ENCODE measurements around the gene NLRX1.

The NLRX1 gene

GRCh38 chr11:119157063-119157462, 11.5 kb upstream of the NLRX1 start:
- no peak overlapping the region for H3K9ac ChIP-seq (ENCODE audit: low read depth, low read length, poor library complexity, severe bottlenecking)

GRCh38 chr11:119158467-119158866, 10.1 kb upstream of the NLRX1 start:
- TF ChIP-seq EZH2phosphoT487 (IDR thresholded peaks at IDR 0.05; ENCODE audit: borderline replicate concordance) (no peak), CTCF (conservative IDR thresholded peaks at IDR 0.05; ENCODE audit: low read length) (no peak)
- no peaks in the 10 kb centered on the region for H3F3A ChIP-seq (ENCODE audit: low read depth)
- no peak overlapping the region for H2AFZ ChIP-seq (ENCODE audit: low read length)
- H3K9me2 ChIP-seq (replicated peaks; ENCODE audit: low read depth, low read length) = no peaks in the 10 kb centered on the region
- H3K4me3 ChIP-seq (ENCODE audit: low read length, poor library complexity, severe bottlenecking) = no peak overlapping the region
- no peaks in the 10 kb centered on the region for H3K36me3 ChIP-seq (ENCODE audit: insufficient read depth, low read length)
- H3K4me1 ChIP-seq (ENCODE audit: insufficient read depth, low read length, poor library complexity, severe bottlenecking) = peaks cover 5% of the 10 kb centered on the region
- H4K20me1 ChIP-seq (ENCODE audit: insufficient read depth, low read length, poor library complexity, severe bottlenecking) = no peaks in the 10 kb centered on the region
- no peaks in the 10 kb centered on the region for H3K79me2 ChIP-seq (ENCODE audit: insufficient read depth, low read length)
- no peak overlapping the region for H3K4me2 ChIP-seq (ENCODE audit: low read depth, low read length, poor library complexity, severe bottlenecking)
- H3K9me3 ChIP-seq (ENCODE audit: insufficient read depth, low read depth, low read length) = no peaks in the 10 kb centered on the region
- no peaks in the 10 kb centered on the region for H3K27me3 ChIP-seq (ENCODE audit: insufficient read depth, low read length, poor library complexity, severe bottlenecking)
- H3K9ac ChIP-seq (ENCODE audit: low read depth, low read length, poor library complexity, severe bottlenecking) = no peak overlapping the region

More at GRCh38 chr11:119157063-119157462, 11.5 kb upstream of the NLRX1 start:
- H3K4me3 ChIP-seq (ENCODE audit: low read length, poor library complexity, severe bottlenecking) = no peak overlapping the region
- no peaks in the 10 kb centered on the region for H3K27me3 ChIP-seq (ENCODE audit: insufficient read depth, low read length, poor library complexity, severe bottlenecking)
- no peaks in the 10 kb centered on the region for H3K9me3 ChIP-seq (ENCODE audit: insufficient read depth, low read depth, low read length)
- H3K36me3 ChIP-seq (ENCODE audit: insufficient read depth, low read length) = no peaks in the 10 kb centered on the region
- H3K4me1 ChIP-seq (ENCODE audit: insufficient read depth, low read length, poor library complexity, severe bottlenecking) = peaks cover 5% of the 10 kb centered on the region
- H2AFZ ChIP-seq (ENCODE audit: low read length) = no peak overlapping the region
- H3F3A ChIP-seq (ENCODE audit: low read depth) = no peaks in the 10 kb centered on the region
- TF ChIP-seq CTCF (conservative IDR thresholded peaks at IDR 0.05; ENCODE audit: low read length) = no peak
- no peak for TF ChIP-seq EZH2phosphoT487 (IDR thresholded peaks at IDR 0.05; ENCODE audit: borderline replicate concordance)
- H4K20me1 ChIP-seq (ENCODE audit: insufficient read depth, low read length, poor library complexity, severe bottlenecking) = no peaks in the 10 kb centered on the region
- H3K9me2 ChIP-seq (replicated peaks; ENCODE audit: low read depth, low read length) = no peaks in the 10 kb centered on the region
- no peaks in the 10 kb centered on the region for H3K79me2 ChIP-seq (ENCODE audit: insufficient read depth, low read length)
- no peak overlapping the region for H3K4me2 ChIP-seq (ENCODE audit: low read depth, low read length, poor library complexity, severe bottlenecking)

- Histone ChIP-seq H3K9me3 (ENCODE audit: insufficient read depth, low read depth, low read length) (no peaks in the 10 kb centered on the region), H3K4me2 (ENCODE audit: low read depth, low read length, poor library complexity, severe bottlenecking) (no peak overlapping the region), H3K4me3 (ENCODE audit: low read length, poor library complexity, severe bottlenecking) (no peak overlapping the region), H3K9me2 (replicated peaks; ENCODE audit: low read depth, low read length) (no peaks in the 10 kb centered on the region), H2AFZ (ENCODE audit: low read length) (no peak overlapping the region), H4K20me1 (ENCODE audit: insufficient read depth, low read length, poor library complexity, severe bottlenecking) (no peaks in the 10 kb centered on the region), H3K9ac (ENCODE audit: low read depth, low read length, poor library complexity, severe bottlenecking) (no peak overlapping the region), H3F3A (ENCODE audit: low read depth) (no peaks in the 10 kb centered on the region), H3K36me3 (ENCODE audit: insufficient read depth, low read length) (no peaks in the 10 kb centered on the region), H3K27me3 (ENCODE audit: insufficient read depth, low read length, poor library complexity, severe bottlenecking) (no peaks in the 10 kb centered on the region), H3K4me1 (ENCODE audit: insufficient read depth, low read length, poor library complexity, severe bottlenecking) (peaks cover 5% of the 10 kb centered on the region), H3K79me2 (ENCODE audit: insufficient read depth, low read length) (no peaks in the 10 kb centered on the region)
- no peak for TF ChIP-seq EZH2phosphoT487 (IDR thresholded peaks at IDR 0.05; ENCODE audit: borderline replicate concordance)
- no peak for TF ChIP-seq CTCF (conservative IDR thresholded peaks at IDR 0.05; ENCODE audit: low read length)
Observed at GRCh38 chr11:119160151-119160550, 8.4 kb upstream of the NLRX1 start.
